ENCODE data around the gene AGO3. TPM values are rescaled to one million over a fixed set of nuclear protein-coding genes. Genes with fewer than 3 reads are reported as not detected.

AGO3 gene
- total RNA-seq, 2 experiments from 2014 or later, result 25.1 to 28.2 TPM

DNA sequence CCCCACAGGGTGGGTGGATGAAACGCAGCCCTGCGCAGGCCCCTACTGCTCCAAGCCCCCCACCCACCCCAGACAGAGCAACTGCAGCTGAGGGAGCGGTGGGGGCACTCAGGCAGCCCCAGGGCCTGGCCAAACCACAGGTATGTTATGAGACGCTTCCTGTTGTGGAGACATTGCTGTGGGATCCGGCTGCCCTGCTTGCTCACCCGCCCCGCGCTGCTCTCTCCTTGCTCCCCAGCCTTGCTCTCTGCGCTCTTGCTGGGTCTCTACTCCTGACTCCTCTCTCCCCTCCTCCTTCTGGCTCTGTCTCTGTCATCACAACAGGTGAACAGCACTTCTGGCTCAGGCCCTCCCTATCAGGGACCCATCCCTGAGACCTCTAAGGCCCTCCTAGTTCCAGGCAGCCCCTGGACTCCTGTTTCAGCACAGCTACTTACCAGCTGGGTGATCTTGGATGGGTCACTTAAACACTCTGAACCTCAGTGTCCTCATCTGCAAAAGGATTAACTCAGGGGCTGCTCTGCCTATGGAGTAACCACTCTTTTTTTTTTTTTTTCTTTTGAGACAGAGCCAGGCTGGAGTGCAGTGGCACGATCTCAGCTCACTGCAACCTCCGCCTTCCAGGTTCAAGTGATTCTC, 178.3 kb downstream of the AGO3 start:
- Mint-ChIP-seq H3K27ac (no peak overlapping the region), H3K9me3 (no peaks in the 10 kb centered on the region), H3K27me3 (ENCODE audit: low read depth) (no peaks in the 10 kb centered on the region), H3K4me1 (ENCODE audit: low read depth) (peaks cover 22% of the 10 kb centered on the region), H3K36me3 (ENCODE audit: low read depth) (no peaks in the 10 kb centered on the region), H3K4me3 (no peak overlapping the region)
- DNase-seq, result peak; percentile 65
- CTCF ChIA-PET, result interaction anchor here (0.7 to 2.9 kb wide), 4 partner anchors 8 to 217 kb away, joined by 3 to 17 read pairs (median 4); no protein-coding TSS in a partner anchor
- intact Hi-C loops (cut with micrococcal nuclease), result no loop called here

DNA sequence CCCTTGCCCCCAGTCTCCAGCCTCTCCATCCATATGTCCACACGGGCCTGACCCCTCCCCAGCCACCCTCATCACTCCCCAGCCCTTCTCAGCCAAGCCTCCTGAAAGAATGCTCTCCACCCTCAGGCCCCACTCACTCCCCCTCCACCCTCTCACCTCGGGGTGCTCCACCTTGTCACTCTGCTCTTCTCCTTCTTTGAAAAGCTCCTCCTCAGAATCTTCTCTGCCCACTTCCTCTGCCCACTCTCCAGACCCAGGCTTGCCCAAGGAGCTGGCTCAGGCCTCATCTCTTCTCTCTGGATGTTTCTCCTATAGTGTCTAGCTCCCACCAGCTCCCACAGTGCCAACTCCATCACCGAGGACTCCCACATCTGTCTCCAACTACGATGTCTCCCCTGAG, 180.2 kb downstream of the AGO3 start:
- Mint-ChIP-seq H3K4me1 (ENCODE audit: low read depth) (peaks cover 22% of the 10 kb centered on the region), H3K4me3 (no peak overlapping the region), H3K27me3 (ENCODE audit: low read depth) (no peaks in the 10 kb centered on the region), H3K36me3 (ENCODE audit: low read depth) (no peaks in the 10 kb centered on the region), H3K27ac (no peak overlapping the region), H3K9me3 (no peaks in the 10 kb centered on the region)
- CTCF ChIA-PET, result interaction anchor here (0.7 to 2.9 kb wide), 3 partner anchors 9 to 175 kb away, joined by 3 to 17 read pairs (median 3); no protein-coding TSS in a partner anchor
- DNase-seq, result no peak
- intact Hi-C loops (cut with micrococcal nuclease), result no loop called here

DNA sequence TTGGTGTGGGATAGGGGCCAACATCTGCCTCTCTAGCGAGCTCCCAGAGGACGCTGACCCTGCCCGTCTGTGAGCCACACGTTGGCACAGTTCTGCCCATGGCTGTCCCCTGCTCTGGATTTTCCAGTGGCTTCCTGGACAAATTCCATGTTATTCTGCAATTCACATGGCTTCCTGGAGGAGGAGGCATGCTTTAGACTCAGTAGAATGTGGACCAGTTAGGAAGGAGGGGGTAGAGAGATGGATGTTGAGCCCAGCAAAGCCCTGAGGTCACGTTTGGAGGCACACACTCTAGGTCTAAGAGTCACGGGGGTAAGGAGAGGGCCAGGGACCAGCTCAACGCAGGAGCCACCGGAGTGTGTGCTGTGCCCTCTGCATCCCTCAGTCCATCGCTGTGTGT, 181.9 kb downstream of the AGO3 start:
- Mint-ChIP-seq H3K9me3 (no peaks in the 10 kb centered on the region), H3K27me3 (ENCODE audit: low read depth) (no peaks in the 10 kb centered on the region), H3K4me1 (ENCODE audit: low read depth) (peaks cover 22% of the 10 kb centered on the region), H3K36me3 (ENCODE audit: low read depth) (no peaks in the 10 kb centered on the region), H3K4me3 (no peak overlapping the region), H3K27ac (no peak overlapping the region)
- intact Hi-C loops (cut with micrococcal nuclease), result no loop called here
- CTCF ChIA-PET, result interaction anchor here (0.6 kb wide), 1 partner anchor 256 kb away, joined by 3 read pairs; no protein-coding TSS in a partner anchor
- no peak for DNase-seq

DNA sequence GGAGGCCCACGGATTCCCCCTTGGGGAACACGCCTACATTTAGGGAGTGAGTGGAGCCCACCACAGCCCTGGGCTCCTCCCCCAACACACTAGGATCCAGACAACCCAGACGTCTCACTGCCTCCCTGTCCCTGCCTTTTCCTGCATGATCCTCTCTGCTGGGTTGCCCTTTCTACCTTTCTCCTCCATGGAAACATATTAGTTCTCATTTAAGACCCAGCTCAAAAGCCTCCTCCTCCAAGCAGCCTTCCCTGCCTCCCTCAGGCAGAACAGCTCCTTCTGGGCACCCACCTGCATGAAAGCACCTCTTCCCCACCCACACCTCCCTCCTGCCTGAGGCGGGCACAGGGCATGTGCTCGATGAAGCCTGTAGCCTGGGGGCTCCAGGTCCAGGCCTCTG, 183.5 kb downstream of the AGO3 start:
- no peak overlapping the region for H3K27ac Mint-ChIP-seq

DNA sequence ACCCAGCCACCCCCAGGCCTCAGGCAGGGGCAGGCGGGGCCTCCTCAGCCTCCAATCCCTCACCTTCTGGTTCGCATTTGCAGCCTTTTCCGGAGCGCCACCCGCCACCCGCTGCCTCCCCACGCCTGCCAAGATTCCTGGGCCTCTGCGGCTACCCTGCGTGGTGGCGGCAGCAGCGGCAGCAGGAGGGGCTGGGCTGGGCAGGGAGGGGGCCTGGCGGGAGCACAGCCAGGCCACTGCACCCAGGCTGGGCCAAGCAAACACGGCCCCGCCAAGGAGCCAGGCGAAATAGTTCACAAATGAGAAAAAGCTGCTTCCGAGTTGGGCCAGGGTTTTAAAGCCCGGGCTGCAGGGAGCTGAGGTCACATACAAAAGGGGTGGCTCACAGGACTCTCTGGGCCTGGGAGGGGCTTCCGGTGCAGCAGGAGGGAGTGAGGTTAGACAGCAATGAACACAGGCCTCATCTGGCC, 184.3 kb downstream of the AGO3 start:
- intact Hi-C loops (cut with micrococcal nuclease), result no loop called here
- H3K4me1 Mint-ChIP-seq (ENCODE audit: low read depth), result peaks cover 9% of the 10 kb centered on the region
- no peaks in the 10 kb centered on the region for H3K36me3 Mint-ChIP-seq (ENCODE audit: low read depth)
- H3K9me3 Mint-ChIP-seq, result no peaks in the 10 kb centered on the region
- H3K27me3 Mint-ChIP-seq (ENCODE audit: low read depth), result no peaks in the 10 kb centered on the region
- DNase-seq, result no peak
- no peak overlapping the region for H3K27ac Mint-ChIP-seq
- CTCF ChIA-PET, result interaction anchor here (0.7 to 1.7 kb wide), 2 partner anchors 18 to 19 kb away, joined by 3 to 5 read pairs; no protein-coding TSS in a partner anchor
- H3K4me3 Mint-ChIP-seq, result no peak overlapping the region

More for the DNA sequence above, 183.5 kb downstream of the AGO3 start:
- H3K4me3 Mint-ChIP-seq, result no peak overlapping the region
- no peaks in the 10 kb centered on the region for H3K9me3 Mint-ChIP-seq
- no peaks in the 10 kb centered on the region for H3K27me3 Mint-ChIP-seq (ENCODE audit: low read depth)
- H3K4me1 Mint-ChIP-seq (ENCODE audit: low read depth), result peaks cover 12% of the 10 kb centered on the region
- intact Hi-C loops (cut with micrococcal nuclease), result no loop called here
- no peaks in the 10 kb centered on the region for H3K36me3 Mint-ChIP-seq (ENCODE audit: low read depth)
- no peak for DNase-seq
- CTCF ChIA-PET, result interaction anchor here (0.6 kb wide), 1 partner anchor 74 kb away, joined by 3 read pairs; no protein-coding TSS in a partner anchor

DNA sequence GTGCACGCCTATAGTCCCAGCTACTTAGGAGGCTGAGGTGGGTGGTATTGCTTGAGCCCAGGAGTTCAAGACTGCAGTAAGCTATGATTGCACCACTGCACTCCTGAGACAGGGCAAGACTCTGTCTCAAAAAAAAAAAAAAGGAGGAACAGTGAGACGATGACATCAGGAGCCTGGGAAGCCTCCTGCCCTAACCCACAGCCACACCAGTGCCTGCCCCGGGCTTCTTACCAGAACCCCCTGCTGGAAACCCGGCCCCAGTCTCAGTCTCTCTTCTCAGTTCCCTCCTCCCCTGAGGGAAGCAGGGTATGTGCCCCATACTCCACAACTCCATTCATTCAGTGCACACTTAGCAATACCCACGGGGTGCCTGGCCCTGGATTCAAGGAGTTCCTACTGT, 185.0 kb downstream of the AGO3 start:
- Mint-ChIP-seq H3K27ac (no peak overlapping the region), H3K4me3 (no peak overlapping the region), H3K9me3 (no peaks in the 10 kb centered on the region), H3K36me3 (ENCODE audit: low read depth) (no peaks in the 10 kb centered on the region), H3K27me3 (ENCODE audit: low read depth) (no peaks in the 10 kb centered on the region), H3K4me1 (ENCODE audit: low read depth) (peaks cover 6% of the 10 kb centered on the region)
- intact Hi-C loops (cut with micrococcal nuclease), result no loop called here
- no peak for DNase-seq
- CTCF ChIA-PET, result interaction anchor here (0.7 to 1.7 kb wide), 2 partner anchors 18 kb away, joined by 3 to 5 read pairs; no protein-coding TSS in a partner anchor

DNA sequence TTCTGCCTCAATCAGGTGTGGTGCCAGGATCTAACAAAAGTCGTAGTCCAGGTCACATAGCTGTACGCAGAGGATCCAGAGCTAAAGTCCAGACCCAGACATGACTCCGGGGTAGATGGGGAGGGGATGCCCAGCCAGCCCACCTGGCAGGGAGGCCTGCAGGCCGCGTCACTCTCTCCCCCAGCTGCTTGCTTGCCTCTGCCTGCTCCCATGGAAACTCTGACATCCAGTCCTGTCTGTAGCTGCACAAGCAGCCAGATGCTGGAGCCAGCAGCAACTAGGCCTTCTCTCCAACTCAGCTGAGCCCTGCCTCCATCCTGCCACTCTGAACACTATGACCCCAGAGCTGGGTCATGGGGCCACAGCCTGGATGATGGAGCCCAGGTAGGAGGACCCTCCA, 186.0 kb downstream of the AGO3 start:
- intact Hi-C loops (cut with micrococcal nuclease), result no loop called here
- no peak for DNase-seq
- Mint-ChIP-seq H3K4me3 (no peak overlapping the region), H3K36me3 (ENCODE audit: low read depth) (no peaks in the 10 kb centered on the region), H3K27me3 (ENCODE audit: low read depth) (peaks cover 3% of the 10 kb centered on the region), H3K9me3 (no peaks in the 10 kb centered on the region), H3K27ac (no peak overlapping the region), H3K4me1 (ENCODE audit: low read depth) (no peaks in the 10 kb centered on the region)
- CTCF ChIA-PET, result interaction anchor here (0.6 to 0.8 kb wide), 3 partner anchors 8 to 205 kb away, joined by 3 read pairs; no protein-coding TSS in a partner anchor

DNA sequence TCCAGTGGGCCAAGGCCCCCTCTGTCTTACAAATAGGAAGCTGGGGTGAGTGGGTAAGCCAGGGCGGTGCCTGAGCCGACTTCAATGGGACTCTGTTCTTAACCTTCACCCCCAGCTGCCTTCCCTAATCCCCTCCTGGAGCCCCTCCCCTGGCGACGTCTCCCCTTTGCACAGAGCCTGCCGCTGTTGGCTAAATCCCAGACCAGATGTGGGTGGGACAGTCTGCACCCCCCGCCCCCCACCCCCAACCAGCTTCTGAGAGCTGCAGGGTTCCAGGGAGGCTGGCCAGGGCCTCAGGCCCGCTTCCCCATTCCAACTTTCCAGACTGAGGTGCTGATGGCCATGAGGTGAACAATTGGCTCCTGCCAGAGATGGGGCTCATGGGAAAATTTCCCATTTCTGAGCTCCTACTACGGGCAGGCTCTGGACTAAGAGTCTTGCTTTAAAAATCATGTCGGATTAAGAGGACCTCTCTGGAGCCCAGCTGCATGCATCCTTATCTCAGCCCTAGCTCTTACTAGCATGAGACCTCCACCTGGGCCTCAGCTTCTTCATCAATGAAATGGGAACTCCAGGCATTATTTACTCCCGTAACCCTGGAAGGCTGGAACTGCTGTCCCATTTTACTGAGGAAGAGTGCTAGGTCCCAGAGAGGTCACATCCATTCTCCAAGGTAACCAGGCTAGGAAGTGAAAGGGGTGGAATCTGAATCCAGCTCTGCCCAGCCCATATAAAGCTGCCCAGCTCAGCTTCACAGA, 187.7 kb downstream of the AGO3 start:
- H3K9me3 Mint-ChIP-seq, result no peaks in the 10 kb centered on the region
- H3K27ac Mint-ChIP-seq, result no peak overlapping the region
- intact Hi-C loops (cut with micrococcal nuclease), result no loop called here
- H3K36me3 Mint-ChIP-seq (ENCODE audit: low read depth), result no peaks in the 10 kb centered on the region
- DNase-seq, result no peak
- no peak overlapping the region for H3K4me3 Mint-ChIP-seq
- peaks cover 19% of the 10 kb centered on the region for H3K27me3 Mint-ChIP-seq (ENCODE audit: low read depth)
- H3K4me1 Mint-ChIP-seq (ENCODE audit: low read depth), result peaks cover 11% of the 10 kb centered on the region
- CTCF ChIA-PET, result interaction anchor here (0.7 to 2.7 kb wide), 5 partner anchors 15 to 300 kb away, joined by 3 to 7 read pairs (median 4); no protein-coding TSS in a partner anchor

DNA sequence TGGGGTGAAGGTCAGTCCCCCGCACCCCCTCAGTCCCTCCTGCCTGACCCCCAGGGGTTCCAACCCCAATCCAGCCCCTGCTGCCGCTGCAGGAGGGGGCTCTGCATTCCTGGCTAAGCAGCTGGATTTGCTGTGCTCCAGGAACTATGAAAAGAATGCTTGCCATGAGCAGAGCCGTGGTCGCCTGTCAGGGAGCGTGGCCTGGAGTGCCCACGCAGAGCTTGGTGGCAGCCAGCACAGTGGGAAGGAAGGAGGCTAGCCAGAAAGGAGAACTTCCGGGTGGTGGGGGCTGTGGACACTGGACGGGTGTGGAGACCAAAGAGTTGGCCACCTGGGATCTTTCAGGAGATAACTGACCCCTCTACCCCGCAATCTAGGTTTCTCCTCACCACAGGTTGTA, 188.6 kb downstream of the AGO3 start:
- no peak overlapping the region for H3K4me3 Mint-ChIP-seq
- CTCF ChIA-PET, result interaction anchor here (0.6 to 2.7 kb wide), 3 partner anchors 14 to 567 kb away, joined by 3 to 7 read pairs (median 4); no protein-coding TSS in a partner anchor
- no peaks in the 10 kb centered on the region for H3K9me3 Mint-ChIP-seq
- H3K27me3 Mint-ChIP-seq (ENCODE audit: low read depth), result peaks cover 26% of the 10 kb centered on the region
- no peak overlapping the region for H3K27ac Mint-ChIP-seq
- H3K36me3 Mint-ChIP-seq (ENCODE audit: low read depth), result no peaks in the 10 kb centered on the region
- no peak for DNase-seq
- peaks cover 15% of the 10 kb centered on the region for H3K4me1 Mint-ChIP-seq (ENCODE audit: low read depth)
- intact Hi-C loops (cut with micrococcal nuclease), result no loop called here

Other genes starting within 250 kb of the AGO3 start
- gene C1orf216, start 212.2 kb upstream of the AGO3 start, total RNA-seq, result 1 to 10 TPM; 4.0 to 5.2 TPM
- gene CLSPN, start 161.1 kb upstream of the AGO3 start, total RNA-seq, result 10 to 100 TPM; 48.9 to 51.8 TPM
- gene AGO4, start 123.1 kb upstream of the AGO3 start, total RNA-seq, result 1 to 10 TPM; 2.0 to 3.1 TPM
- 10 to 100 TPM; 24.9 to 25.3 TPM for gene AGO1, start 47.9 kb upstream of the AGO3 start, total RNA-seq
- not detected for gene TEKT2, start 153.0 kb downstream of the AGO3 start, total RNA-seq
- gene ADPRS, start 157.8 kb downstream of the AGO3 start, total RNA-seq, result 10 to 100 TPM; 23.2 to 24.6 TPM
- under 1 TPM in 1 of 2 experiments, not detected in 1; 0.07 TPM for gene COL8A2, start 194.1 kb downstream of the AGO3 start, total RNA-seq
- gene TRAPPC3, start 218.4 kb downstream of the AGO3 start, total RNA-seq, result 10 to 100 TPM; 35.9 to 37.6 TPM
- 100 to 1,000 TPM; 106 TPM for gene MAP7D1, start 225.1 kb downstream of the AGO3 start, total RNA-seq

Data from activated naive CD4-positive, alpha-beta T cell treated with anti-CD3 and anti-CD28 coated beads for 36 hours (primary cell).